Gastrocnemius medialis (tissue), 4 donors: ENCODE measurements around the gene MARCHF2.

ENCODE experiments used
- CTCF ChIP-seq, 5 experiments: fragments of 450-650 bp in 3 of 5; fragments of 200-600 bp in 2 of 5; sonication (generic) in 2 of 5; IDR thresholded peaks in 4 of 5; conservative IDR thresholded peaks in 1 of 5; 1 replicate in 4 of 5; 2 replicates in 1 of 5; pipeline ENCODE4 v1.5.1; 2016 to 2019; ENCODE audit warnings: antibody characterized with exemption in 5 of 5, mild to moderate bottlenecking in 3 of 5, moderate library complexity in 3 of 5
- POLR2A ChIP-seq, 2 donors: fragments of 450-650 bp; IDR thresholded peaks; one replicate each; pipeline ENCODE4 v1.6.1; 2017; ENCODE audit warnings: antibody characterized with exemption in 2 of 2, mild to moderate bottlenecking in 2 of 2, moderate library complexity in 2 of 2

GRCh38 chr19:8395621-8396082 lies 17.5 kb upstream of the MARCHF2 start:
- no peak for TF ChIP-seq POLR2A (IDR thresholded peaks at IDR 0.05)
- TF ChIP-seq CTCF (IDR thresholded peaks at IDR 0.05 in 4 of 5, conservative IDR thresholded peaks at IDR 0.05 in 1 of 5) = no peak
